K562 (cell line): ENCODE data around the gene FXYD3. TPM values are rescaled to one million over a fixed set of nuclear protein-coding genes. Genes with fewer than 3 reads are reported as not detected.

Source experiments
- ATAC-seq: fragments of 200-7000 bp; cut with Tn5 transposase; 3 replicates; pipeline ENCODE4 v1.9.1; 2020; ENCODE audit warnings: moderate library complexity
- BruUV-seq: library from RNA; stranded (reverse); fragments of 400-500 nt; replicated peaks from 2 replicates; lab custom pipeline; 2021; lab: Mats Ljungman, UMichigan
- CTCF ChIA-PET: fragments of 300-600 bp; formaldehyde crosslinking; extraction: SDS; loops from one replicate; lab custom pipeline; 2021; ENCODE audit warnings: low intra/inter-chr PET ratio; lab: Yijun Ruan, JAX
- POLR2A ChIA-PET: fragments of 300-600, 350-650 bp; sonication (Branson Sonifier 250); formaldehyde crosslinking; extraction: SDS; loops from one replicate; lab custom pipeline; 2021; ENCODE audit warnings: antibody characterized with exemption, inconsistent platforms; lab: Yijun Ruan, JAX
- DNase-seq, 4 experiments: peaks; one replicate each; pipeline versions ENCODE4 v3.0.0 to v3.0.0-alpha.2; 2011 to 2018; ENCODE audit warnings: low spot score in 3 of 4, mixed read lengths in 3 of 4; ENCODE audit errors: extremely low read depth in 1 of 4
- FAIRE-seq: peaks from 2 replicates; lab custom pipeline; 2011; peaks lifted over from hg19 to GRCh38; lab: Jason Lieb, UNC
- H2AFZ ChIP-seq: 2 replicates; pipeline ENCODE4 v1.6.0; 2011; ENCODE audit warnings: low read depth, low read length, control low read depth, inconsistent platforms
- H3K27ac ChIP-seq: fragments of 200-600 bp; 3 replicates; pipeline ENCODE4 v1.8.0; 2011; ENCODE audit warnings: low read depth, mild to moderate bottlenecking, control low read depth, inconsistent platforms, low read length, moderate library complexity, mixed read lengths; ENCODE audit errors: extremely low read depth
- H3K27me3 ChIP-seq, 2 experiments: fragments of 300-600 bp in 1 of 2; 2 replicates in 1 of 2; 3 replicates in 1 of 2; pipeline versions ENCODE4 v1.6.0 to v1.8.0; 2011; ENCODE audit warnings: inconsistent platforms in 2 of 2, low read length in 2 of 2, mild to moderate bottlenecking in 1 of 2, mixed read lengths in 1 of 2, moderate library complexity in 1 of 2; ENCODE audit not compliant: control insufficient read depth in 2 of 2, insufficient read depth in 2 of 2
- H3K36me3 ChIP-seq: fragments of 300-600 bp; 3 replicates; pipeline ENCODE4 v1.8.0; 2011; ENCODE audit warnings: mild to moderate bottlenecking, low read length, inconsistent platforms; ENCODE audit not compliant: control insufficient read depth, insufficient read depth
- H3K4me1 ChIP-seq, 2 experiments: fragments of 200-600 bp in 1 of 2; replicated peaks in 1 of 2; 2 replicates in 1 of 2; 3 replicates in 1 of 2; pipeline versions ENCODE4 v1.5.1 to v1.8.0; 2011; ENCODE audit warnings: inconsistent platforms in 2 of 2, low read length in 2 of 2, mild to moderate bottlenecking in 1 of 2, mixed read lengths in 1 of 2, moderate library complexity in 1 of 2; ENCODE audit not compliant: control insufficient read depth in 2 of 2, insufficient read depth in 2 of 2
- H3K4me2 ChIP-seq: 2 replicates; pipeline ENCODE4 v1.6.1; 2011; ENCODE audit warnings: low read length, control low read depth, inconsistent platforms, mixed read lengths; ENCODE audit not compliant: insufficient read depth
- H3K4me3 ChIP-seq: fragments of 200-600 bp; sonication (generic), shearing (Covaris generic); 2 replicates; pipeline ENCODE4 v1.5.1; 2016; ENCODE audit warnings: control low read depth, inconsistent platforms
- H3K79me2 ChIP-seq: fragments of 200-600 bp; 3 replicates; pipeline ENCODE4 v1.8.0; 2011; ENCODE audit warnings: low read length, inconsistent platforms; ENCODE audit not compliant: control insufficient read depth, insufficient read depth
- H3K9ac ChIP-seq, 2 experiments: 2 replicates each; pipeline versions ENCODE4 v1.6.0 to v1.6.1; 2011; ENCODE audit warnings: low read depth in 2 of 2, low read length in 2 of 2, control low read depth in 1 of 2, inconsistent platforms in 1 of 2, mild to moderate bottlenecking in 1 of 2, mixed read lengths in 1 of 2; ENCODE audit not compliant: insufficient read depth in 1 of 2
- H3K9me1 ChIP-seq: one replicate; pipeline ENCODE4 v1.6.0; 2011; ENCODE audit warnings: inconsistent platforms, mild to moderate bottlenecking, low read length, moderate library complexity; ENCODE audit not compliant: control insufficient read depth, insufficient read depth
- H3K9me3 ChIP-seq: replicated peaks from 2 replicates; pipeline ENCODE4 v1.5.1; 2011; ENCODE audit warnings: low read depth, low read length, inconsistent platforms; ENCODE audit not compliant: control insufficient read depth, insufficient read depth
- H4K20me1 ChIP-seq: replicated peaks from 2 replicates; pipeline ENCODE4 v1.6.1; 2011; ENCODE audit warnings: low read length, inconsistent platforms, mixed read lengths; ENCODE audit not compliant: control insufficient read depth, insufficient read depth
- ARNT ChIP-seq, 2 experiments: fragments of 450-650 bp; IDR thresholded peaks; 2 replicates each; pipeline ENCODE4 v1.6.1; 2016; ENCODE audit warnings: mild to moderate bottlenecking in 1 of 2
- CBX8 ChIP-seq: fragments of 200-600 bp; sonication (generic); IDR thresholded peaks from 2 replicates; pipeline ENCODE4 v1.6.1; 2012; ENCODE audit warnings: borderline replicate concordance, mixed run types, low read depth, mild to moderate bottlenecking, moderate library complexity, mixed read lengths, low read length, control low read depth, inconsistent platforms; ENCODE audit not compliant: poor library complexity, severe bottlenecking; ENCODE audit errors: extremely low read depth
- CEBPB ChIP-seq: fragments of 450-650 bp; IDR thresholded peaks from 2 replicates; pipeline ENCODE4 v1.6.1; 2016; ENCODE audit warnings: missing genetic modification characterization, missing compliant biosample characterization
- CEBPG ChIP-seq, 3 experiments: fragments of 200-800 bp in 1 of 3; sonication (Bioruptor generic) in 1 of 3; sonication (generic) in 1 of 3; formaldehyde crosslinking in 1 of 3; IDR thresholded peaks in 2 of 3; conservative IDR thresholded peaks in 1 of 3; 2 replicates each; pipeline versions ENCODE4 v1.6.1 to v1.8.0; 2016 to 2022; ENCODE audit warnings: missing compliant biosample characterization in 2 of 3, missing genetic modification characterization in 2 of 3, mild to moderate bottlenecking in 1 of 3, missing genetic modification reagents in 1 of 3
- HNRNPK ChIP-seq: fragments of 200-400 bp; formaldehyde crosslinking; IDR thresholded peaks from one replicate; pipeline ENCODE4 v1.6.1; 2018; ENCODE audit warnings: mild to moderate bottlenecking, low read depth, low read length; ENCODE audit not compliant: poor library complexity, severe bottlenecking
- MECOM ChIP-seq: fragments of 250-450 bp; sonication (Bioruptor Pico); IDR thresholded peaks from 2 replicates; pipeline ENCODE4 v1.8.0; 2022; ENCODE audit warnings: inconsistent platforms
- NFIX ChIP-seq: fragments of 250-450 bp; sonication (Bioruptor Pico); IDR thresholded peaks from 2 replicates; pipeline ENCODE4 v1.4.0; 2020; ENCODE audit warnings: low read depth, mild to moderate bottlenecking, moderate library complexity
- SETDB1 ChIP-seq: IDR thresholded peaks from one replicate; pipeline ENCODE4 v1.6.1; 2012; ENCODE audit warnings: low read length, control low read depth, inconsistent platforms
- SIX5 ChIP-seq, 2 experiments: IDR thresholded peaks; 2 replicates each; pipeline ENCODE4 v1.6.1; 2011; ENCODE audit warnings: low read length in 2 of 2, borderline replicate concordance in 1 of 2, low read depth in 1 of 2, mild to moderate bottlenecking in 1 of 2, moderate library complexity in 1 of 2; ENCODE audit not compliant: insufficient read depth in 1 of 2
- STAG1 ChIP-seq: sonication (generic); formaldehyde crosslinking; IDR thresholded peaks from 2 replicates; pipeline ENCODE4 v1.5.0; 2020; ENCODE audit warnings: missing genetic modification reagents, borderline replicate concordance
- ZNF12 ChIP-seq: sonication (generic); formaldehyde crosslinking; IDR thresholded peaks from 2 replicates; pipeline ENCODE4 v1.4.0; 2020; ENCODE audit warnings: mild to moderate bottlenecking, missing genetic modification reagents
- ZNF133 ChIP-seq: fragments of 250-450 bp; sonication (Bioruptor Pico); IDR thresholded peaks from 2 replicates; pipeline ENCODE4 v1.4.0; 2020; ENCODE audit warnings: mild to moderate bottlenecking
- ZNF3 ChIP-seq: fragments of 250-450 bp; sonication (Bioruptor Pico); IDR thresholded peaks from 2 replicates; pipeline ENCODE4 v1.5.0; 2021; ENCODE audit warnings: mild to moderate bottlenecking, moderate library complexity
- ZNF316 ChIP-seq: fragments of 450-650 bp; IDR thresholded peaks from 2 replicates; pipeline ENCODE4 v1.6.1; 2016
- ZSCAN32 ChIP-seq: fragments of 450-650 bp; formaldehyde crosslinking; IDR thresholded peaks from 2 replicates; pipeline ENCODE4 v1.4.0; 2020; ENCODE audit warnings: mild to moderate bottlenecking, moderate library complexity
- WGBS: fragments of 100-300 bp; shearing (Covaris generic); methylation state at CpG from one replicate; pipeline ENCODE4 v1.1.6; 2016; ENCODE audit warnings: low coverage, mixed read lengths; ENCODE audit not compliant: insufficient coverage; ENCODE audit errors: missing lambda C conversion rate; 5-methylcytosine and 5-hydroxymethylcytosine counted together
- in situ Hi-C: fragments of 300-500 bp; cut with MboI; formaldehyde crosslinking; loops from 4 replicates; pipeline ENCODE4 v1.15.0; 2018; ENCODE audit warnings: inconsistent platforms, mixed read lengths
- intact Hi-C: fragments of 100-400 bp; cut with micrococcal nuclease; formaldehyde crosslinking; loops from 2 replicates; pipeline ENCODE4 v1.14.2; 2022
- polyA plus RNA-seq, 8 experiments: library from polyadenylated mRNA; depleted of rRNA in 4 of 8; stranded (reverse) in 5 of 8; unstranded in 3 of 8; fragments of >200 nt; fragmentation: Nextera tagmentation in 2 of 8; fragmentation: Illumina TruSeq in 1 of 8; extraction: Ambion mirVana in 2 of 8; extraction: Trizol in 1 of 8; gene quantifications; 2 replicates each; pipeline versions ENCODE4 v1.2.1 to v1.2.3, GENCODE V29; 2011 to 2014; ENCODE audit warnings: inconsistent platforms in 1 of 8, missing spikeins in 1 of 8
- total RNA-seq, 7 experiments: library from RNA; depleted of rRNA in 6 of 7; stranded (reverse); fragments of >200 nt in 6 of 7; fragmentation: Illumina TruSeq in 2 of 7; extraction: Trizol in 2 of 7; gene quantifications; 2 replicates each; pipeline versions ENCODE4 v1.2.1 to v1.2.3, GENCODE V29; 2011 to 2021; ENCODE audit warnings: low replicate concordance in 1 of 7
- TF ChIP-seq, protein P1 (sequence below): fragments of 450-650 bp; IDR thresholded peaks from 2 replicates; pipeline ENCODE4 v1.6.1; 2016; ENCODE audit warnings: missing biosample characterization, missing genetic modification characterization

The FXYD3 gene
- total and polyA plus RNA-seq, 9 of the 15 experiments (the other 6 are each of a cell fraction or from before 2014, with no cell fraction given): 0.24 TPM; not detected in 8

DNA sequence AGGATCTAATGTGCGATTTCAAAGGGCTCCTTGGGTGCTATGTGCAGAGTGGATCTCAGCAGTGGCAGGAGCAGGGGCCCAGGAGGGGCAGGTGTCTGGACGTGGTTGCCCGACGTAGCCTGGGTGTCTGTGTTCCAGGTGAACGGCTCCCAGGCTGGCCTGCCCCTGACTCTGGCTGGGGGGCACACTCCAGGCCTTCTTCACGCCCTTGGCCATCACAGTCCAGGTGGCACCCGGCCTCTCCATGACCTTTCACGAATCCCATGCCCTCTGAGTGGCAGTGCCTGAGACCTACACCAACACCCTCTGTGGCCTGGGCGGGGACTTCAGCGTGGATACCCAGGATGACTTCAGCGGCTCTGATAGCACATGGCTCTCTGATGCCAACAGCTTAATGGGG, 11.3 kb upstream of the FXYD3 start:
- no peak overlapping the region for H3K4me3 ChIP-seq
- intact Hi-C loops (no loop called here), in situ Hi-C loops (no loop called here)
- CTCF ChIA-PET: no interaction called here
- H3K36me3 ChIP-seq: no peaks in the 10 kb centered on the region
- BruUV-seq: no TSS peak
- FAIRE-seq (no peak), ATAC-seq (no peak), DNase-seq (no peak)
- no peaks in the 10 kb centered on the region for H4K20me1 ChIP-seq
- no peak for TF ChIP-seq ZNF133 (CRISPR knock-in tag)
- H3K9me3 ChIP-seq: peaks cover 7% of the 10 kb centered on the region
- no peak overlapping the region for H3K27ac ChIP-seq
- no peak overlapping the region for H3K4me2 ChIP-seq
- H3K9ac ChIP-seq: no peak overlapping the region
- POLR2A ChIA-PET: interaction anchor here (0.6 to 1.1 kb wide), 3 partner anchors 37 to 90 kb away, joined by 3 to 4 read pairs (median 4); no protein-coding TSS in a partner anchor
- H3K27me3 ChIP-seq: no peaks in the 10 kb centered on the region
- H3K4me1 ChIP-seq: peaks cover 19 to 33% of the 10 kb centered on the region in 2 experiments
- no peaks in the 10 kb centered on the region for H3K79me2 ChIP-seq
- WGBS: 75% methylated on average over 8 of the region's 11 CpGs
- H2AFZ ChIP-seq: no peak overlapping the region
- no peaks in the 10 kb centered on the region for H3K9me1 ChIP-seq

DNA sequence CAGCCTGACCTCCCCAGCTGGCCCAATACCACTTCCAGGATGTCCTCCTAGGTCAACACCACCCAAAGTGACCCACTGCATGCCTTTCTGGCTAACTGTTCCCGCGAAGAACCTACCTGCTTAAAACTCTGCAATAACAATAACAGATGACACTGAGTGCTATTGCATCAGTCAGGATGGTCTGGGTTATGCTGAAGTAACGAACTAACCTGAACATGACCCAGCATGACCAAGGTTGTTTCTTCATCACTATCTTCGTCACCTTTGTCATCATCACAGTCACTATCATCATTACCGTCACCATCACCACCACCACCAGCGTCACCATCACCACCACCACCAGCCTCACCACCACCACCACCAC, 10.6 kb upstream of the FXYD3 start:
- WGBS: 62% methylated on average over 4 of the region's 6 CpGs
- no peaks in the 10 kb centered on the region for H3K9me1 ChIP-seq
- intact Hi-C loops (no loop called here), in situ Hi-C loops (no loop called here)
- ChIA-PET CTCF (no interaction called here), POLR2A (interaction anchor here (0.6 to 1.1 kb wide), 2 partner anchors 41 to 90 kb away, joined by 3 to 4 read pairs; no protein-coding TSS in a partner anchor)
- peaks cover 19 to 33% of the 10 kb centered on the region in 2 experiments for H3K4me1 ChIP-seq
- H3K4me3 ChIP-seq: no peak overlapping the region
- H3K9ac ChIP-seq: no peak overlapping the region
- H3K79me2 ChIP-seq: no peaks in the 10 kb centered on the region
- H3K27me3 ChIP-seq: no peaks in the 10 kb centered on the region
- FAIRE-seq (no peak), ATAC-seq (no peak), DNase-seq (no peak)
- no TSS peak for BruUV-seq
- H4K20me1 ChIP-seq: no peaks in the 10 kb centered on the region
- H3K27ac ChIP-seq: no peak overlapping the region; the same call in 2 of the 3 replicates
- no peaks in the 10 kb centered on the region for H3K36me3 ChIP-seq
- H3K4me2 ChIP-seq: no peak overlapping the region
- H3K9me3 ChIP-seq: peaks cover 7% of the 10 kb centered on the region
- no peak overlapping the region for H2AFZ ChIP-seq
- TF ChIP-seq CEBPB (tag) (peak; percentile 45; the same call in 1 of the 2 replicates), ZNF316 (no peak), CBX8 (no peak), MECOM (CRISPR knock-in tag) (no peak), NFIX (CRISPR knock-in tag) (no peak), SIX5 (IDR thresholded peaks at IDR 0.05; ENCODE audit: borderline replicate concordance in 1 of 2, insufficient read depth in 1 of 2, low read depth in 1 of 2, low read length in 2 of 2) (no peak), ZNF12 (CRISPR knock-in tag) (peak; percentile 95), STAG1 (CRISPR knock-in tag) (no peak), ZNF3 (no peak), SETDB1 (no peak), CEBPG (CRISPR knock-in tag; IDR thresholded peaks at IDR 0.05) (peak; percentile 80), CEBPG (tag; conservative IDR thresholded peaks at IDR 0.05 in 1 of 2, IDR thresholded peaks at IDR 0.05 in 1 of 2) (peak in 1 of 2 experiments; percentile 28; a peak in 1 of 4 replicates), ARNT (IDR thresholded peaks at IDR 0.05) (no peak), HNRNPK (no peak), ZSCAN32 (no peak)
- TF ChIP-seq, protein P1, sequence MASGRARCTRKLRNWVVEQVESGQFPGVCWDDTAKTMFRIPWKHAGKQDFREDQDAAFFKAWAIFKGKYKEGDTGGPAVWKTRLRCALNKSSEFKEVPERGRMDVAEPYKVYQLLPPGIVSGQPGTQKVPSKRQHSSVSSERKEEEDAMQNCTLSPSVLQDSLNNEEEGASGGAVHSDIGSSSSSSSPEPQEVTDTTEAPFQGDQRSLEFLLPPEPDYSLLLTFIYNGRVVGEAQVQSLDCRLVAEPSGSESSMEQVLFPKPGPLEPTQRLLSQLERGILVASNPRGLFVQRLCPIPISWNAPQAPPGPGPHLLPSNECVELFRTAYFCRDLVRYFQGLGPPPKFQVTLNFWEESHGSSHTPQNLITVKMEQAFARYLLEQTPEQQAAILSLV (tag): no peak
